ENCODE data around the gene LMX1B. TPM values are rescaled to one million over a fixed set of nuclear protein-coding genes. Genes with fewer than 3 reads are reported as not detected.

The LMX1B gene
- total RNA-seq, 1 donor from 2014 or later: 0.26 TPM

DNA sequence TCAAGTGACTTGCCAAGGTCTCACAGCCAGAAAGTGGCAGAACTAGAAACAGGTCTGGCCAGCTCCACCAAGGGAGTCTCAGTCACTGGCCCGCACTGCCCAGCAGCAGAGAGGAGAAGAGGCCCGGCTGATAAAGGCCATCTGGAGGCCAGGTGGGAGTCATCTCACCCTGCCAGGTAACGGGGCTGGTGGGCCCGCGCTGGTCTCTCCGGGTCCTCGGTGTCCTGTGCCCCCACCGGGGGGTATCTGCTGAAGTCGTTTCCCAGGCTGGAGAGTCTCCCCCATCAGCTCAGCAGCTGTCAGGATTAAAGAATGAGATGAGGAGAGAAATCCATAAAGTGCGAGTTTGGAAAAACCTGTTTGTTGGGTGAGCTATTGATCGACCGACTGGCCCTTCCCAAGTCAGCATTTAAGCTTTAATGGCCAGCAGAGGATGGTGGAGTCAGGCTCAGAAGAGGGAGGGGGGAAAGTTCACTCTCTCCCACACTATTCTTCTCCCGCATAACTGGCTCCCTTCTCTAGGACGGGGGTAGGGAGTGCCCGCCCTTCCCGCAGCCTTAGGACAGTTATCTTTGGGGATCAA is 30.3 kb downstream of the LMX1B start:
- Mint-ChIP-seq H3K4me1 (ENCODE audit: unreplicated experiment) (no peaks in the 10 kb centered on the region), H3K27ac (ENCODE audit: unreplicated experiment) (no peak overlapping the region), H3K27me3 (ENCODE audit: unreplicated experiment) (peaks cover 25% of the 10 kb centered on the region), H3K36me3 (ENCODE audit: low read depth, unreplicated experiment) (no peaks in the 10 kb centered on the region), H3K9me3 (ENCODE audit: unreplicated experiment) (no peaks in the 10 kb centered on the region), H3K4me3 (ENCODE audit: unreplicated experiment) (no peak overlapping the region)
- DNase-seq (ENCODE audit: low spot score): no peak
- no peak for TF ChIP-seq CTCF (IDR thresholded peaks at IDR 0.05; ENCODE audit: unreplicated experiment)

DNA sequence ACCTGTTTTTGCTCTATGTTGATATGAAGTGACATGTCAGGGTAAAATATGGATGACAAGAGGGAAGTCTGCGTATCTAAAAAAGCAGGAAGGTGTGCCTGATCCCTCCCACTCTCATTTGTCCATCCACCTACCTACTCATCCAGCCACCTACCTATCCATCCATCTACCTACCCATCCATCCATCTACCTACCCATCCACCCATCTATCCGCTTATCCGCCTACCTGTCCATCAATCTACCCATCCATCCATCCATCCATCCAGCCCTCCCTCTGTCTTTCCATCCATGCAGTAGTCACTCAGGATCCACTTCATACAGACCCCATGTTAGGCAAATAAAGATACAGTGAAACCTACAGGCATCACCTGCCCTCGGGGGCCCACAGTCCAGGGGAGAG is 32.4 kb downstream of the LMX1B start:
- Mint-ChIP-seq H3K27ac (ENCODE audit: unreplicated experiment) (no peak overlapping the region), H3K4me3 (ENCODE audit: unreplicated experiment) (no peak overlapping the region), H3K4me1 (ENCODE audit: unreplicated experiment) (no peaks in the 10 kb centered on the region), H3K9me3 (ENCODE audit: unreplicated experiment) (no peaks in the 10 kb centered on the region), H3K27me3 (ENCODE audit: unreplicated experiment) (peaks cover 19% of the 10 kb centered on the region), H3K36me3 (ENCODE audit: low read depth, unreplicated experiment) (no peaks in the 10 kb centered on the region)
- no peak for TF ChIP-seq CTCF (IDR thresholded peaks at IDR 0.05; ENCODE audit: unreplicated experiment)
- no peak for DNase-seq (ENCODE audit: low spot score)

DNA sequence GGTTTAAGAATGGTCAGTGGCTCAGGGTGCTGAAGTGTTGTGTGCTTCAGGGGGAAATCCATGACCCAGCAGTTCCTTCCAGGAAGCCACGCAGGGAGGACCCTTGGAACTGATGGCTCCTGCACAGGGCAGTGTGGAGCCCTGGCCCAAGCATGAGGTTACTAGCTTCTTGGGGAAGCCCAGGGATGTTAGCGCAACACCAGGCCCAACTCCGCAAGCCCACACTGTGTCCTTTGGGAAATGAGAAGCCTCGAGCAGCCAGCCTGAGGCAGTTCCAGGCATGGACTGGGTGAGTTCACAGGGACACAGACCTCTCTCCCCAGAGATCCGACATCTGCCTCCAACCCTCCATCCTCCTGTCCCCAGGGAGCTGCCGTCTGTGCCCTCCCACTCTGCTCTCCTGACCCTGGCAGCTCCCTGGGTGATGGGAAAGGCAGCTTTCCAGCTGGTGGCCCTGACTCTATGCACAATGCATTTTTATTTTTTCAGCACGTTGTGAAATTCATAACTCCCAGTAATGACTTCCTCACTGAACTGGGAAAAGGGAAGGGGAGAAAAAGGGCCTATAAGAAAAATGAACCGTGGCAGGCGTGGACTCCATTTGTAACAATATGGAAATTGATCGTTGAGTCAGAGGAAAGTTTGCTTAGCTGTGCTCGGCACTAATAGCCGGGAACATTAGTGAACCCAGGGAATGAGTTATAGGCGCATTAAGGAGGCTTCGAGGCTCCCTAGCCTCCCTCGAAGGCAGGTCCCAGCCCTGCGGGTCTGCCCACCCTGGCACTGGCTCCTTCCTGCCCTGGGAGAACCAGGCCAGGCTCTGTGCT is 34.1 kb downstream of the LMX1B start:
- Mint-ChIP-seq H3K9me3 (ENCODE audit: unreplicated experiment) (no peaks in the 10 kb centered on the region), H3K27me3 (ENCODE audit: unreplicated experiment) (peaks cover 15% of the 10 kb centered on the region)

DNA sequence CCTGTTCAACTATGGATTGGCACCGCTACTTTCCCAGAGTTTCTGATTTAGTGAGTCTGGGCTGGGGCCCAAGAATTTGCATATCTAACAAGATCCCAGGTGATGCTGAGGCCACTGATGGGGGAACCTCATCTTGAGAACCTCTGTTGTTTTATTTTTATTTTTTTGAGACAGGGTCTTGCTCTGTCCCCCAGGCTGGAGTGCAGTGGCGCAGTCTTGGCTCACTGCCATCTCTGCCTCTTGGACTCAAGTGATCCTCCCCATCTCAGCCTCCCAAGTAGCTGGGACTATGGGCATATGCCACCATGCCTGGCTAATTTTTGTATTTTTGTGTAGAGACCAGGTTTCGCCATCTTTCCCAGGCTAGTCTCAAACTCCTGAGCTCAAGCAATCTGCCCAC is 35.7 kb downstream of the LMX1B start:
- H3K9me3 Mint-ChIP-seq (ENCODE audit: unreplicated experiment): no peaks in the 10 kb centered on the region
- H3K27ac Mint-ChIP-seq (ENCODE audit: unreplicated experiment): no peak overlapping the region
- H3K27me3 Mint-ChIP-seq (ENCODE audit: unreplicated experiment): peaks cover 13% of the 10 kb centered on the region
- no peak for DNase-seq (ENCODE audit: low spot score)
- H3K4me3 Mint-ChIP-seq (ENCODE audit: unreplicated experiment): no peak overlapping the region
- H3K36me3 Mint-ChIP-seq (ENCODE audit: low read depth, unreplicated experiment): no peaks in the 10 kb centered on the region
- no peaks in the 10 kb centered on the region for H3K4me1 Mint-ChIP-seq (ENCODE audit: unreplicated experiment)
- no peak for TF ChIP-seq CTCF (IDR thresholded peaks at IDR 0.05; ENCODE audit: unreplicated experiment)

More for the DNA sequence above, 34.1 kb downstream of the LMX1B start:
- Mint-ChIP-seq H3K4me1 (ENCODE audit: unreplicated experiment) (no peaks in the 10 kb centered on the region), H3K27ac (ENCODE audit: unreplicated experiment) (no peak overlapping the region), H3K36me3 (ENCODE audit: low read depth, unreplicated experiment) (no peaks in the 10 kb centered on the region), H3K4me3 (ENCODE audit: unreplicated experiment) (no peak overlapping the region)
- no peak for TF ChIP-seq CTCF (IDR thresholded peaks at IDR 0.05; ENCODE audit: unreplicated experiment)
- no peak for DNase-seq (ENCODE audit: low spot score)

Measured in endothelial cell (in vitro differentiated cells).